Measurements from ENCODE around the gene ARFGAP1. TPM values are rescaled to one million over a fixed set of nuclear protein-coding genes. Genes with fewer than 3 reads are reported as not detected.

The ARFGAP1 gene
- total RNA-seq, 3 donors from 2014 or later (not counting 1 experiment from before 2014, with no cell fraction given): 118 to 138 (median 127) TPM

DNA sequence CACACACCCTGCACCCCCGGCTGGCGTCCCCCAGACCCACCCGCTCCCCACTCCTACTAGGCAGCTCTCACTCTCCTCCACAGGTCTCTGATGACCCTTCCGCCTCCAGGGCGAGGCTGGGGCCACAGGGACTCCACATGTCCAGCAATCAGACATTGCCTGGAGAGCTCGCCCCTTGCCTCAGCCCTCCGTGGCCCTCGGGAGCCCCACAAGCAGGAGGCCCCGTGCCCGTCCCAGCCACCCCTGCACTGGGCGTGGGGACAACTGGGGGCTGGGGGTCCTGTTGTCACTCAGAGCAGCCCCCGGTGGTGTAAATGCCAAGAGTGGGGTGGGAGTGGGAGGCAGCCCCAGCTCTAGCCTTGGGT lies 21.9 kb downstream of the ARFGAP1 start:
- Histone ChIP-seq H3K36me3 (ENCODE audit: control insufficient read depth, insufficient read depth, low read length) (no peaks in the 10 kb centered on the region), H3K4me3 (ENCODE audit: low read length) (no peak overlapping the region), H3K27me3 (ENCODE audit: control insufficient read depth, insufficient read depth, low read length) (no peaks in the 10 kb centered on the region), H3K27ac (ENCODE audit: low read length) (no peak overlapping the region), H3K9me3 (ENCODE audit: control insufficient read depth, insufficient read depth, low read length) (no peaks in the 10 kb centered on the region), H3K4me1 (ENCODE audit: control insufficient read depth, insufficient read depth, low read length) (peaks cover 5% of the 10 kb centered on the region)
- DNase-seq (no peak), ATAC-seq (no peak)
- Mint-ChIP-seq H3K4me3 (no peak overlapping the region), H3K4me1 (no peaks in the 10 kb centered on the region), H3K27ac (no peak overlapping the region), H3K36me3 (no peaks in the 10 kb centered on the region), H3K27me3 (ENCODE audit: low read depth in 2 of 2) (peaks cover 0 to 8% of the 10 kb centered on the region in 2 donors), H3K9me3 (no peaks in the 10 kb centered on the region)
- TF ChIP-seq, protein P1, sequence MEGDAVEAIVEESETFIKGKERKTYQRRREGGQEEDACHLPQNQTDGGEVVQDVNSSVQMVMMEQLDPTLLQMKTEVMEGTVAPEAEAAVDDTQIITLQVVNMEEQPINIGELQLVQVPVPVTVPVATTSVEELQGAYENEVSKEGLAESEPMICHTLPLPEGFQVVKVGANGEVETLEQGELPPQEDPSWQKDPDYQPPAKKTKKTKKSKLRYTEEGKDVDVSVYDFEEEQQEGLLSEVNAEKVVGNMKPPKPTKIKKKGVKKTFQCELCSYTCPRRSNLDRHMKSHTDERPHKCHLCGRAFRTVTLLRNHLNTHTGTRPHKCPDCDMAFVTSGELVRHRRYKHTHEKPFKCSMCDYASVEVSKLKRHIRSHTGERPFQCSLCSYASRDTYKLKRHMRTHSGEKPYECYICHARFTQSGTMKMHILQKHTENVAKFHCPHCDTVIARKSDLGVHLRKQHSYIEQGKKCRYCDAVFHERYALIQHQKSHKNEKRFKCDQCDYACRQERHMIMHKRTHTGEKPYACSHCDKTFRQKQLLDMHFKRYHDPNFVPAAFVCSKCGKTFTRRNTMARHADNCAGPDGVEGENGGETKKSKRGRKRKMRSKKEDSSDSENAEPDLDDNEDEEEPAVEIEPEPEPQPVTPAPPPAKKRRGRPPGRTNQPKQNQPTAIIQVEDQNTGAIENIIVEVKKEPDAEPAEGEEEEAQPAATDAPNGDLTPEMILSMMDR (IDR thresholded peaks at IDR 0.05): no peak
- intact Hi-C loops (cut with micrococcal nuclease): no loop called here
- 85% methylated on average over 12 of the region's 12 CpGs for WGBS (ENCODE audit: insufficient coverage)

- peaks cover 0 to 8% of the 10 kb centered on the region in 2 donors for H3K27me3 Mint-ChIP-seq (ENCODE audit: low read depth in 2 of 2)
- ATAC-seq (no peak), DNase-seq (no peak)
- no peaks in the 10 kb centered on the region for H3K36me3 Mint-ChIP-seq
- TF ChIP-seq, protein P1 (IDR thresholded peaks at IDR 0.05): no peak
- Histone ChIP-seq H3K27me3 (ENCODE audit: control insufficient read depth, insufficient read depth, low read length) (no peaks in the 10 kb centered on the region), H3K4me3 (ENCODE audit: low read length) (no peak overlapping the region), H3K4me1 (ENCODE audit: control insufficient read depth, insufficient read depth, low read length) (peaks cover 5% of the 10 kb centered on the region), H3K36me3 (ENCODE audit: control insufficient read depth, insufficient read depth, low read length) (no peaks in the 10 kb centered on the region), H3K27ac (ENCODE audit: low read length) (no peak overlapping the region), H3K9me3 (ENCODE audit: control insufficient read depth, insufficient read depth, low read length) (no peaks in the 10 kb centered on the region)
- no peaks in the 10 kb centered on the region for H3K4me1 Mint-ChIP-seq
- no peaks in the 10 kb centered on the region for H3K9me3 Mint-ChIP-seq
- intact Hi-C loops (cut with micrococcal nuclease): no loop called here
- no peak overlapping the region for H3K4me3 Mint-ChIP-seq
- 50% methylated on average over 19 of the region's 19 CpGs for WGBS (ENCODE audit: insufficient coverage)
- H3K27ac Mint-ChIP-seq: no peak overlapping the region
Measured at GRCh38 chr20:63295018-63295417, 22.4 kb downstream of the ARFGAP1 start.

- peak in 1 of 2 donors; percentile 47 for DNase-seq
- Histone ChIP-seq H3K4me3 (ENCODE audit: low read length) (no peak overlapping the region), H3K27ac (ENCODE audit: low read length) (no peak overlapping the region), H3K27me3 (ENCODE audit: control insufficient read depth, insufficient read depth, low read length) (no peaks in the 10 kb centered on the region), H3K9me3 (ENCODE audit: control insufficient read depth, insufficient read depth, low read length) (no peaks in the 10 kb centered on the region), H3K36me3 (ENCODE audit: control insufficient read depth, insufficient read depth, low read length) (no peaks in the 10 kb centered on the region), H3K4me1 (ENCODE audit: control insufficient read depth, insufficient read depth, low read length) (peaks cover 5% of the 10 kb centered on the region)
- intact Hi-C loops (cut with micrococcal nuclease): no loop called here
- H3K36me3 Mint-ChIP-seq: no peaks in the 10 kb centered on the region
- no peaks in the 10 kb centered on the region for H3K4me1 Mint-ChIP-seq
- TF ChIP-seq, protein P1 (IDR thresholded peaks at IDR 0.05): no peak
- H3K4me3 Mint-ChIP-seq: no peak overlapping the region
- H3K9me3 Mint-ChIP-seq: no peaks in the 10 kb centered on the region
- peaks cover 4 to 8% of the 10 kb centered on the region in 2 donors for H3K27me3 Mint-ChIP-seq (ENCODE audit: low read depth in 2 of 2)
- no peak overlapping the region for H3K27ac Mint-ChIP-seq
- WGBS (ENCODE audit: insufficient coverage): 32% methylated on average over 17 of the region's 17 CpGs
- no peak for ATAC-seq
Measured at GRCh38 chr20:63295422-63295821, 22.8 kb downstream of the ARFGAP1 start.

DNA sequence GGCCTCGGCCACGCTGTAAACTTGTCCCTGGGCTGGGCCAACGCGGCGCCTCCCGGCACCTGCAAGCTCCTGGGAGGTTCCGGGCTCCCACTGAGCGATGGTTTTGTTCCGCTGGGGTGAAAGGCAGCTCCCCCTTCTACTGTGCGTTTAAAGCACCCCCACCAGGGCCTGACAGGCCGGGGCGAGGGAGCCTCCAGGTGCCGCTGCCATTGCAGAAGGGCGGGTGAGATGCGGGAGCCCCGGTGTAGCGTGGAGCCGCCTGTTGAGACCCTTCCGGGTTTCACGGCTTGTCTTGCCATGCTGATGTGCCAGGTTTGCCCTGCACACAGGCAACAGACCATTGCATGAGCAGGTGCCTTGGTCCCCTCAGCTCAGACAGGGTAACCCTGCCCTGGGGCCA lies 23.2 kb downstream of the ARFGAP1 start:
- Mint-ChIP-seq H3K4me1 (no peaks in the 10 kb centered on the region), H3K27me3 (ENCODE audit: low read depth in 2 of 2) (peaks cover 8% of the 10 kb centered on the region in 2 donors), H3K27ac (no peak overlapping the region), H3K36me3 (no peaks in the 10 kb centered on the region), H3K9me3 (no peaks in the 10 kb centered on the region), H3K4me3 (no peak overlapping the region)
- DNase-seq (no peak), ATAC-seq (no peak)
- Histone ChIP-seq H3K27me3 (ENCODE audit: control insufficient read depth, insufficient read depth, low read length) (no peaks in the 10 kb centered on the region), H3K4me1 (ENCODE audit: control insufficient read depth, insufficient read depth, low read length) (peaks cover 5% of the 10 kb centered on the region), H3K4me3 (ENCODE audit: low read length) (no peak overlapping the region), H3K27ac (ENCODE audit: low read length) (no peak overlapping the region), H3K9me3 (ENCODE audit: control insufficient read depth, insufficient read depth, low read length) (no peaks in the 10 kb centered on the region), H3K36me3 (ENCODE audit: control insufficient read depth, insufficient read depth, low read length) (no peaks in the 10 kb centered on the region)
- intact Hi-C loops (cut with micrococcal nuclease): no loop called here
- TF ChIP-seq, protein P1 (IDR thresholded peaks at IDR 0.05): no peak
- WGBS (ENCODE audit: insufficient coverage): 15% methylated on average over 20 of the region's 20 CpGs
